SK-N-MC (cell line): Measurements from ENCODE around the gene ATP7B.

ENCODE experiments used
- FOXP2 ChIP-seq: optimal IDR thresholded peaks from 2 replicates; pipeline ENCODE3; 2011; ENCODE audit warnings: mild to moderate bottlenecking, moderate library complexity; ENCODE audit not compliant: insufficient read depth; ENCODE audit errors: extremely low read length, control extremely low read depth
- POLR2AphosphoS5 ChIP-seq: IDR thresholded peaks from 2 replicates; pipeline ENCODE4 v1.6.1; 2012; ENCODE audit warnings: mild to moderate bottlenecking, low read depth, low read length, borderline replicate concordance

GRCh38 chr13:51995677-51996551 lies 15.3 kb downstream of the ATP7B start:
- TF ChIP-seq FOXP2 (no peak), POLR2AphosphoS5 (no peak)
